ENCODE data around the gene CANT1. TPM values are rescaled to one million over a fixed set of nuclear protein-coding genes. Genes with fewer than 3 reads are reported as not detected.

Gene CANT1
- total and polyA plus RNA-seq, 2 donors (not counting 1 experiment from before 2014, with no cell fraction given) = 39.9 to 46.6 TPM

DNA sequence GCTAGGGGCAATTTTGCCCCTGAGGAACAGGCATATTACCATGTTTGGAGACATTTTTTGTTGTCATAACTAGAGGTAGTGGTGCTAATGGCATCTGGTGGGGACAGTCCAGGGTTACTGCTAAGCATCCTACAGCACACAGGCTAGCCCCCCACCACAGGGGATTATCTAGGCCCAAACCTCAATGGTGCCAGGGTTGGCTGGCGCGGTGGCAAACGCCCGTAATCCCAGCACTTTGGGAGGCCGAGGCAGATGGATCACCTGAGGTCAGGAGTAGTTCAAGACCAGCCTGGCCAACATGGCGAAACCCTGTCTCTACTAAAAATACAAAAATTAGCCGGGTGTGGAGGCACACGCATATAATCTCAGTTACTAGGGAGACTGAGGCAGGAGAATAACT is 29.6 kb upstream of the CANT1 start:
- Histone ChIP-seq H3K4me1 (ENCODE audit: control insufficient read depth, extremely low read depth, insufficient read depth, low read length) (peaks cover 17% of the 10 kb centered on the region), H4K20me1 (ENCODE audit: control insufficient read depth, extremely low read depth, insufficient read depth, low read length) (no peaks in the 10 kb centered on the region), H3K4me2 (ENCODE audit: extremely low read depth, insufficient read depth, low read length) (no peak overlapping the region), H3K9ac (ENCODE audit: insufficient read depth, low read length) (no peak overlapping the region), H3K27ac (ENCODE audit: insufficient read depth, low read length) (peak overlapping the region; percentile 81), H3K4me3 (replicated peaks in 1 of 4; ENCODE audit: control extremely low read depth in 1 of 4, insufficient read depth in 1 of 4, low read depth in 3 of 4, low read length in 4 of 4) (no peak overlapping the region), H3K27me3 (ENCODE audit: control insufficient read depth, insufficient read depth, low read length) (no peaks in the 10 kb centered on the region), H3K9me3 (ENCODE audit: control insufficient read depth, insufficient read depth, low read depth, low read length) (no peaks in the 10 kb centered on the region), H3K79me2 (ENCODE audit: control insufficient read depth, insufficient read depth, low read length) (no peaks in the 10 kb centered on the region), H3K36me3 (ENCODE audit: control insufficient read depth, insufficient read depth, low read length) (no peaks in the 10 kb centered on the region), H2AFZ (ENCODE audit: low read length) (no peak overlapping the region)
- TF ChIP-seq CTCF (conservative IDR thresholded peaks at IDR 0.05 in 1 of 2, IDR thresholded peaks at IDR 0.05 in 1 of 2; ENCODE audit: low read depth in 1 of 2, low read length in 2 of 2) (no peak), EZH2 (IDR thresholded peaks at IDR 0.05; ENCODE audit: low read length, missing control alignments) (no peak)
- no peak for DNase-seq (ENCODE audit: low read depth in 2 of 2)

GRCh38 chr17:79038545-79039135 is 29.1 kb upstream of the CANT1 start:
- no peaks in the 10 kb centered on the region for H3K9me3 ChIP-seq (ENCODE audit: control insufficient read depth, insufficient read depth, low read depth, low read length)
- no peak overlapping the region for H3K4me3 ChIP-seq (replicated peaks in 1 of 4; ENCODE audit: control extremely low read depth in 1 of 4, insufficient read depth in 1 of 4, low read depth in 3 of 4, low read length in 4 of 4)
- peaks cover 20% of the 10 kb centered on the region for H3K4me1 ChIP-seq (ENCODE audit: control insufficient read depth, extremely low read depth, insufficient read depth, low read length)
- H3K9ac ChIP-seq (ENCODE audit: insufficient read depth, low read length) = peak overlapping the region; percentile 25
- TF ChIP-seq CTCF (conservative IDR thresholded peaks at IDR 0.05 in 1 of 2, IDR thresholded peaks at IDR 0.05 in 1 of 2; ENCODE audit: low read depth in 1 of 2, low read length in 2 of 2) = no peak
- TF ChIP-seq EZH2 (IDR thresholded peaks at IDR 0.05; ENCODE audit: low read length, missing control alignments) = no peak
- no peaks in the 10 kb centered on the region for H3K27me3 ChIP-seq (ENCODE audit: control insufficient read depth, insufficient read depth, low read length)
- H4K20me1 ChIP-seq (ENCODE audit: control insufficient read depth, extremely low read depth, insufficient read depth, low read length) = no peaks in the 10 kb centered on the region
- no peak overlapping the region for H2AFZ ChIP-seq (ENCODE audit: low read length)
- no peak overlapping the region for H3K4me2 ChIP-seq (ENCODE audit: extremely low read depth, insufficient read depth, low read length)
- DNase-seq (ENCODE audit: low read depth in 2 of 2) = peak; percentile 86 to 95
- no peaks in the 10 kb centered on the region for H3K79me2 ChIP-seq (ENCODE audit: control insufficient read depth, insufficient read depth, low read length)
- H3K27ac ChIP-seq (ENCODE audit: insufficient read depth, low read length) = peak overlapping the region; percentile 81
- H3K36me3 ChIP-seq (ENCODE audit: control insufficient read depth, insufficient read depth, low read length) = no peaks in the 10 kb centered on the region

DNA sequence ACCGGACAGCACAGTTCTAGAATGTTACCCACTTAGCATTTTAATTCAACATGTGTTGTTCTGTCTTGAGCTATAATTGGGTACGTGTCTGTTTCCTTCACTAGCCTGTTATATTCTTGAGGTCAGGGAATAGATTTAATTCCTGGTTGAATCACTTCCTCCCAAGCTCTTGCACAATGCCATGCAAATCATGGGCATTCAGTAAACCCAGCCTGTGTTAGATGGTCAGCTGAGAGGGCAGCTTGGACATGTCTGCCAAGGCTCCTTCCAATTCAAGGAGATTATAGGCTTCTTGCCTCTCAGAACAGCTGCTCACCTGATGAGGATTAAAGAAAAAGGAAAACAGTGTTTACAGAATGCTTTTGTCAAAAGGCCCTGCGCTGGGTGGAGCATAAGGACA is 27.0 kb upstream of the CANT1 start:
- peak; percentile 87 to 92 for DNase-seq (ENCODE audit: low read depth in 2 of 2)
- Histone ChIP-seq H3K9me3 (ENCODE audit: control insufficient read depth, insufficient read depth, low read depth, low read length) (no peaks in the 10 kb centered on the region), H3K27ac (ENCODE audit: insufficient read depth, low read length) (peak overlapping the region; percentile 13), H3K4me3 (replicated peaks in 1 of 4; ENCODE audit: control extremely low read depth in 1 of 4, insufficient read depth in 1 of 4, low read depth in 3 of 4, low read length in 4 of 4) (no peak overlapping the region), H3K4me1 (ENCODE audit: control insufficient read depth, extremely low read depth, insufficient read depth, low read length) (peaks cover 20% of the 10 kb centered on the region), H3K4me2 (ENCODE audit: extremely low read depth, insufficient read depth, low read length) (no peak overlapping the region), H3K79me2 (ENCODE audit: control insufficient read depth, insufficient read depth, low read length) (no peaks in the 10 kb centered on the region), H3K9ac (ENCODE audit: insufficient read depth, low read length) (no peak overlapping the region), H2AFZ (ENCODE audit: low read length) (no peak overlapping the region), H3K27me3 (ENCODE audit: control insufficient read depth, insufficient read depth, low read length) (no peaks in the 10 kb centered on the region), H3K36me3 (ENCODE audit: control insufficient read depth, insufficient read depth, low read length) (no peaks in the 10 kb centered on the region), H4K20me1 (ENCODE audit: control insufficient read depth, extremely low read depth, insufficient read depth, low read length) (no peaks in the 10 kb centered on the region)
- TF ChIP-seq CTCF (conservative IDR thresholded peaks at IDR 0.05 in 1 of 2, IDR thresholded peaks at IDR 0.05 in 1 of 2; ENCODE audit: low read depth in 1 of 2, low read length in 2 of 2) (no peak), EZH2 (IDR thresholded peaks at IDR 0.05; ENCODE audit: low read length, missing control alignments) (no peak)
